Neural cell (in vitro differentiated cells): Measurements from ENCODE around the gene LGI4.

Experiments used
- CTCF ChIP-seq: fragments of 450-650 bp; IDR thresholded peaks from 2 replicates; pipeline ENCODE4 v1.5.1; 2014; ENCODE audit warnings: antibody characterized with exemption, mild to moderate bottlenecking, moderate library complexity; ENCODE audit not compliant: poor library complexity, severe bottlenecking
- EP300 ChIP-seq: fragments of 450-650 bp; conservative IDR thresholded peaks from 2 replicates; pipeline ENCODE4 v1.6.1; 2014; ENCODE audit warnings: antibody characterized with exemption, mild to moderate bottlenecking, moderate library complexity; ENCODE audit not compliant: poor library complexity, severe bottlenecking
- POLR2AphosphoS5 ChIP-seq: IDR thresholded peaks from 2 replicates; pipeline ENCODE4 v1.6.1; 2012
- RAD21 ChIP-seq: fragments of 450-650 bp; conservative IDR thresholded peaks from 2 replicates; pipeline ENCODE4 v1.6.1; 2014; ENCODE audit warnings: antibody characterized with exemption, mild to moderate bottlenecking, moderate library complexity
- REST ChIP-seq: IDR thresholded peaks from 2 replicates; pipeline ENCODE4 v1.6.1; 2012; ENCODE audit warnings: borderline replicate concordance
- SMC3 ChIP-seq: fragments of 450-650 bp; conservative IDR thresholded peaks from 2 replicates; pipeline ENCODE4 v1.6.1; 2014; ENCODE audit warnings: antibody characterized with exemption, mild to moderate bottlenecking, moderate library complexity; ENCODE audit not compliant: poor library complexity
- TAF1 ChIP-seq: IDR thresholded peaks from 2 replicates; pipeline ENCODE4 v1.6.1; 2012; ENCODE audit warnings: low read depth

GRCh38 chr19:35123573-35123972 lies 11.3 kb downstream of the LGI4 start:
- TF ChIP-seq RAD21 (no peak), CTCF (no peak), REST (no peak), EP300 (no peak), SMC3 (no peak), POLR2AphosphoS5 (no peak), TAF1 (no peak)
